Neutrophil (primary cell): Measurements from ENCODE around the gene SLC44A3.

Experiments used
- H3K27ac ChIP-seq: fragments of 200-600 bp; sonication (generic); 2 replicates; pipeline ENCODE4 v1.5.1; 2016; ENCODE audit warnings: mild to moderate bottlenecking, moderate library complexity
- H3K27me3 ChIP-seq: fragments of 200-600 bp; sonication (generic); 2 replicates; pipeline ENCODE4 v1.6.0; 2016; ENCODE audit warnings: mild to moderate bottlenecking
- H3K36me3 ChIP-seq: fragments of 200-600 bp; sonication (generic); 2 replicates; pipeline ENCODE4 v1.5.1; 2017
- H3K4me1 ChIP-seq, 2 experiments: fragments of 200-600 bp in 1 of 2; sonication (generic) in 1 of 2; 1 replicate in 1 of 2; 2 replicates in 1 of 2; pipeline versions ENCODE4 v1.5.1 to v1.6.1; 2013 to 2016; ENCODE audit warnings: low read depth in 1 of 2, low read length in 1 of 2, mild to moderate bottlenecking in 1 of 2, moderate library complexity in 1 of 2; ENCODE audit not compliant: control insufficient read depth in 1 of 2, insufficient read depth in 1 of 2
- H3K4me3 ChIP-seq, 2 experiments: fragments of 200-600 bp in 1 of 2; sonication (generic) in 1 of 2; 1 replicate in 1 of 2; 2 replicates in 1 of 2; pipeline ENCODE4 v1.5.1; 2013 to 2016; ENCODE audit warnings: low read depth in 1 of 2, low read length in 1 of 2, mild to moderate bottlenecking in 1 of 2, moderate library complexity in 1 of 2
- H3K9me3 ChIP-seq: fragments of 200-600 bp; sonication (generic); 2 replicates; pipeline ENCODE4 v1.5.1; 2016
- TF ChIP-seq, protein P1 (sequence below): fragments of 200-600 bp; sonication (generic); IDR thresholded peaks from 2 replicates; pipeline ENCODE4 v1.5.1; 2016; ENCODE audit warnings: antibody characterized with exemption

The SLC44A3 gene

DNA sequence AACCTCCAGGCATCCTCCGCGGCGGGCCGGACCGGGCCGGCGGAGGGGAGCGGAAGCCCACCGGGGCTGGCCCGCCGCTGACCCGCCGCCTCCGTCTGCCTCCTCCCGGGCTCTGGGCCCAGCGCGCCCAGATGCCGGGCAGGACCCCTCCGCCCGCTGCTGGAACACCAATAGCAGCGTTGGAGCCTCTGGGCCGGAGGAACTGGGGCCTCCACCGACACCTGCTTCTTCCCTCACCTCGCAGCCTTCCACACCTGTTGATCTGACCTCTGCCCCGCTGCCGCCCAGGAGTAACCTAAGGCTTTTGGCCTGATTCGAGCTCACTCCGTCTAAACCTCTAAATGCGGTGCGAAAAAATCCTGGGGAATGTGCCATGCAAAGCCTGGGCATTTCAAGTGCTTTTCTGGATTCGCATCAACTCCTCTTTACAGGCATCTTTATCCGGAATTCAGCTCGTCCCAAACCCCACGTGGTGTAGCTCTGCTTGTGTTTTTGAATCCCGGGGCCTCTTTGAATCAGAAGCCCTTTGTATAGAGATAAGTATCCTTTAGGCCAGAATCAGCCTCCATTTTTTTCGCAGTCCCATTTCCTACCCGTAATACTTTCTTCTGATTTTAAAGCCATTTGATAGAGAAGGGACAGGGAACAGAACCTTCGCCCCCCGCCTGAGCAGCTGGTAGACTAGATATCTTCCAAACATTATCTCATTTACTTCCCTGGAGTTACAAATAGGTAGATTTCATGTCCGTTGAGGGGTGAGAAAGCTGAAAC is 107.4 kb downstream of the SLC44A3 start:
- peak overlapping the region in 1 of 2 experiments; percentile 44 for H3K4me3 ChIP-seq
- TF ChIP-seq, protein P1, sequence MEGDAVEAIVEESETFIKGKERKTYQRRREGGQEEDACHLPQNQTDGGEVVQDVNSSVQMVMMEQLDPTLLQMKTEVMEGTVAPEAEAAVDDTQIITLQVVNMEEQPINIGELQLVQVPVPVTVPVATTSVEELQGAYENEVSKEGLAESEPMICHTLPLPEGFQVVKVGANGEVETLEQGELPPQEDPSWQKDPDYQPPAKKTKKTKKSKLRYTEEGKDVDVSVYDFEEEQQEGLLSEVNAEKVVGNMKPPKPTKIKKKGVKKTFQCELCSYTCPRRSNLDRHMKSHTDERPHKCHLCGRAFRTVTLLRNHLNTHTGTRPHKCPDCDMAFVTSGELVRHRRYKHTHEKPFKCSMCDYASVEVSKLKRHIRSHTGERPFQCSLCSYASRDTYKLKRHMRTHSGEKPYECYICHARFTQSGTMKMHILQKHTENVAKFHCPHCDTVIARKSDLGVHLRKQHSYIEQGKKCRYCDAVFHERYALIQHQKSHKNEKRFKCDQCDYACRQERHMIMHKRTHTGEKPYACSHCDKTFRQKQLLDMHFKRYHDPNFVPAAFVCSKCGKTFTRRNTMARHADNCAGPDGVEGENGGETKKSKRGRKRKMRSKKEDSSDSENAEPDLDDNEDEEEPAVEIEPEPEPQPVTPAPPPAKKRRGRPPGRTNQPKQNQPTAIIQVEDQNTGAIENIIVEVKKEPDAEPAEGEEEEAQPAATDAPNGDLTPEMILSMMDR = no peak
- H3K4me1 ChIP-seq = peaks cover 13 to 20% of the 10 kb centered on the region in 2 experiments
- no peaks in the 10 kb centered on the region for H3K9me3 ChIP-seq
- no peaks in the 10 kb centered on the region for H3K36me3 ChIP-seq
- H3K27me3 ChIP-seq = peaks cover 89% of the 10 kb centered on the region
- H3K27ac ChIP-seq = no peak overlapping the region

DNA sequence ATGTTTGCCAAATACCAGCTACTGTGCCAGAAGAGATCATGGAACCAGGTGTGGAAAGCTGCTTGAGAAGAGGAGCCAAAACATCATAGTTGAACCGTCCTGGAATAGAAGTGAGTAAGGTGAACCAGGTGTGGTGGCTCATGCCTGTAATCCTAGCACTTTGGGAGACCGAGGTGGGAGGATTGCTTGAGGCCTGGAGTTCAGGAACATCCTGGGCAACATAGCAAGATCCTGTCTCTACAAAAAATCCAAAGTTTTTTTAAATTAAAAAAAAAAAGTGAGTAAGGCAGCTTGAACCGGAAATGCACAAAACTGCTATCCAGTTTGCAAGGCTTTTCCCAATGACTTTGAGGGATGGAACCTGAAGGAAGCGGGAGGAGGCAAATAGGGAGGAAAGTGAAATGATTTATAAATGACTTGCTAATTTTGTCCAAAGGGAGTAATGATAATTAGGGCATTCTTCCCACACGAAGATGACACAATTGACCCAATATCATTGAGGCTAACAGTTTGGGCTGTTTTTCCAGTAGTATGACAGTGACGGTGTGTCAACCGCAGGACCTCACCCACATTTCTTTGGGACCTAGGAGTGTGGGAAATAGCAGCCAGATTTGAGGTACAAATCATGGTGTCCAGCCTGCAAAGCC is 108.3 kb downstream of the SLC44A3 start:
- H3K4me3 ChIP-seq = no peak overlapping the region
- H3K9me3 ChIP-seq = no peaks in the 10 kb centered on the region
- H3K36me3 ChIP-seq = no peaks in the 10 kb centered on the region
- H3K27ac ChIP-seq = no peak overlapping the region
- peaks cover 81% of the 10 kb centered on the region for H3K27me3 ChIP-seq
- peaks cover 13 to 20% of the 10 kb centered on the region in 2 experiments for H3K4me1 ChIP-seq
- TF ChIP-seq, protein P1 = no peak

DNA sequence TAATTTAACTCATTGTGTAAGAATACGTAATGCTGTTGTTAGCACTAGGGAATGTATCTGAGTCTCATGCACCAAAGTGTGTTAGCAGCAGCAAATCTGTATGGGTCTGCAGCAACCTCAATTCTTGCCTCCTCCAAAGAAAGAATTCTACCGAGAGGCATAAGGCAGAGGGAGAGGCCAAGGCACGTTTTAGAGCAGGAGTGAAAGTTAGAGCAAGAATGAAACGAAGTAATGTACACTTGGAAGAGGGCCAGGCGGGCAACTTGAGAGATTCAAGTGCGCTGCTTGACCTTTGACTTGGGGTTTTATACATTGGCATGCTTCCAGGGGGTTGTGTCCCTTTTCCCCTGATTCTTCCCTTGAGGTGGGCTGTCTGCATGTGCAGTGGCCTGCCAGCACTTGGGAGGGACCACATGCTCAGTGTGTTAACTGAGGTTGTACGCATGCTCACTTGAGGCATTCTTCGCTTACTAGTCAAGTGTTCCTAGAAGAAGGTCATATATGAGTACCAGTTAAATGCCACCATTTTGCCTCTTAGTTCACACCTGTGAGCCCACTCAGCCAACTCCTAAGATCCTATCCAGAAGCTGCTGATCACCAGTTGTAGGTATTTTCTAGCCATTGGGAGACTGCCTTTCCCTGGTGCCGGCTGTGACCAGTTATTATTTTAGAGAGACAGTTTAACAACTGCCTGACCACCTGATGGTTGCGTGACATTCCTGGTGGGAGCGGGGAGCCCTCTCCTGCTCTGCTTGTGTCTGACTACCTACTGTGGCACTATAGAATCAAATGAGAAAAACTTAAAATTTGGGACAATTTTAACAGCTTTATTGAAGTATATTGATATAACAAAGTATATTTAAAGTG is 109.4 kb downstream of the SLC44A3 start:
- H3K36me3 ChIP-seq = no peaks in the 10 kb centered on the region

DNA sequence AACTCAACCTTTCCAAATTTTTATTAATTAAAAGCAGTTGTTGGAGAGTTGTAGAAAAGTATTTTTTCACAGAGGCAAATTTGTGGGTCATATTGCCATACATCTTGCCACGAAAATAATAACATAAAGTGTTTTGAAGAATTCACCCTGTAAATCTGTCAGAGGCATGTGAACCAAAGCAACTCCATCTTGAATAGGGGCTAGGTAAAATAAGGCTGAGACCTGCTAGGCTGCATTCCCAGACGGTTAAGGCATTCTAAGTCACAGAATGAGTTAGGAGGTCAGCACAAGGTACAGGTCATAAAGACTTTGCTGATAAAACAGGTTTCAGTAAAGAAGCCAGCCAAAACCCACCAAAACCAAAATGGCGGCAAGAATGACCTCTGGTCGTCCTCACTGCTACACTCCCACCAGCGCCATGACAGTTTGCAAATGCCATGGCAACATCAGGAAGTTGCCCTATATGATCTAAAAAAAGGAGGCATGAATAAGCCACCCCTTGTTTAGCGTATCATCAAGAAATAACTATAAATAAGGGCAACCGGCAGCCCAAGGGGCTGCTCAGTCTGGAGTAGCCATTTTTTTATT is 111.2 kb downstream of the SLC44A3 start:
- TF ChIP-seq, protein P1 = no peak
- no peaks in the 10 kb centered on the region for H3K9me3 ChIP-seq
- H3K4me1 ChIP-seq = peaks cover 5 to 10% of the 10 kb centered on the region in 2 experiments
- H3K27ac ChIP-seq = no peak overlapping the region
- no peaks in the 10 kb centered on the region for H3K36me3 ChIP-seq
- H3K4me3 ChIP-seq = no peak overlapping the region
- H3K27me3 ChIP-seq = peaks cover 52% of the 10 kb centered on the region

More for the DNA sequence above, 109.4 kb downstream of the SLC44A3 start:
- no peak overlapping the region for H3K4me3 ChIP-seq
- TF ChIP-seq, protein P1 = no peak
- H3K27me3 ChIP-seq = peaks cover 70% of the 10 kb centered on the region
- no peak overlapping the region for H3K27ac ChIP-seq
- peaks cover 13 to 20% of the 10 kb centered on the region in 2 experiments for H3K4me1 ChIP-seq
- H3K9me3 ChIP-seq = no peaks in the 10 kb centered on the region

DNA sequence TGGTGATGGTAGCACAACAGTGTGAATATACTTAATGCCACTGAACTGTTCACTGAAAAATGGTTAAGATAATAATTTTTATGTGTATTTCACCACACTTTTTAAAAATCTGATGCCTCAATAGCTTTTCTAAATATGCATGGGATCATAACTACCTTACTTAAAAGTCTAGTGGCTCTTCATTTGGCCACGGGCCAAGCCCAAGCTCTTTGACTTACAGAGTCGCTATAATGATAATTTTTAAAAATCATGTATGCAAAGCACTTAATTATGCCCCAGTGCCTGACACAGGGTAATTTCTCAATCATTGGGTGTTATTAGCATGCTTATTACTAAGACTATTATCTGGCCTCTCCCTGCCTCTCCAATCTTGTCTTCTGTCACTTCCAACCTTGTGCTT is 114.4 kb downstream of the SLC44A3 start:
- H3K4me3 ChIP-seq = no peak overlapping the region
- no peaks in the 10 kb centered on the region for H3K9me3 ChIP-seq
- no peaks in the 10 kb centered on the region for H3K4me1 ChIP-seq
- TF ChIP-seq, protein P1 = no peak
- H3K27ac ChIP-seq = no peak overlapping the region
- no peaks in the 10 kb centered on the region for H3K36me3 ChIP-seq
- peaks cover 20% of the 10 kb centered on the region for H3K27me3 ChIP-seq
